HG02840 (cell line): ENCODE measurements around the gene TAB3.
"Not testable (repeated sequence)": the region's sequence is repeated elsewhere in the genome, so short reads cannot be mapped to it uniquely, and the experiment has no call there.

ENCODE experiments used
- ATAC-seq: cut with Tn5 transposase; IDR thresholded peaks from one replicate; pipeline ENCODE4 v1.9.1; 2021; ENCODE audit warnings: mild to moderate bottlenecking, moderate library complexity, moderate number of reproducible peaks; ENCODE audit not compliant: unreplicated experiment, low FRiP score

The TAB3 gene

DNA sequence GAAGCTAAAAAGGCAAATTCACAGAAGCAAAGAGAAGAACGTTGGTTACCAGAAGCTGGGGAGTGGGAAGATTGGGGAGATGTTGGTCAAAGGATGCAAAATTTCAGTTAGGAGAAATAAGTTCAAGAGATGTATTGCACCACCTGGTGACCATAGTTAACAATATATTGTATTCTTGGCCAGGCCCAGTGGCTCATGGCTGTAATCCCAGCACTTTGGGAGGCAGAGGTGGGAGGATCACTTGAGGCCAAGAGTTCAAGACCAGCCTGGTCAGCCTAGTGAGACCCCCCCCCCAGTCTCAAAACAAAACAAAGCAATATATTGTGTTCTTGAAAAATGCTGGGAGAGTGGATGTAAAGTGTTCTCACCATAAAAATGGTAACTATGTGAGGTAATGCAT is 67.9 kb downstream of the TAB3 start:
- no peak for ATAC-seq

DNA sequence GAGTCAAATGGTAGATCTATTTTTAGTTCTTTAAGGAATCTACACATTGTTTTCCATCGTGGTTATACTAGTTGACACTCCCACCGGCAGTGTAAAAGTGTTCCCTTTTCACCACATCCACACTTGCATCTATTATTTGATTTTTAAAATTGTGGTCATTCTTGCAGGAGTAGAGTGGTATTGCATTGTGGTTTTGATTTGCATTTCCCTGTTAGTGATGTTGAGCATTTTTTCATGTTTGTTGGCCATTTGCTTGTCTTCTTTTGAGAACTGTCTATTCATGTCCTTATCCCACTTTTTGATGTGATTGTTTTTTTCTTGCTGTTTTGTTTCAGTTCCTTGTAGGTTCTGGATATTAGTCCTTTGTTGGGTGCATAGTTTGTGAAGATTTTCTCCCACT is 70.0 kb downstream of the TAB3 start:
- no peak for ATAC-seq

DNA sequence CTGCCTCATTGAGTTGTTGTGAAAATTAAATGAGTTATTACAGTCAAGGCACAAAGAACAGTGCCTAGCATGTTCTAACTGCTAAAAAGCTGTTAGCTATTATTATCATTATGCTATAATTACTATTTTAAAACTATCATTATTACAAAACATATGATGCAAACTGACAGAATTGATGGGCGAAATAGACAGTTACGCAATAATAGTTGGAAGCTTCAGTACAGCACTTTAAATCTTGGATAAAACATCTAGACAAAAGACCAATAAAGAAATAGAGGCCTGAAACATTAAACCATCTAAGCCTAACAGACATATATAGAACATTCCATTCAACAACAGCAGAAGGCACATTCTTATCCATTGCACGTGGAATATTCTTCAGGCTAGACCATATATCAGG is 73.0 kb downstream of the TAB3 start:
- ATAC-seq, result no peak

DNA sequence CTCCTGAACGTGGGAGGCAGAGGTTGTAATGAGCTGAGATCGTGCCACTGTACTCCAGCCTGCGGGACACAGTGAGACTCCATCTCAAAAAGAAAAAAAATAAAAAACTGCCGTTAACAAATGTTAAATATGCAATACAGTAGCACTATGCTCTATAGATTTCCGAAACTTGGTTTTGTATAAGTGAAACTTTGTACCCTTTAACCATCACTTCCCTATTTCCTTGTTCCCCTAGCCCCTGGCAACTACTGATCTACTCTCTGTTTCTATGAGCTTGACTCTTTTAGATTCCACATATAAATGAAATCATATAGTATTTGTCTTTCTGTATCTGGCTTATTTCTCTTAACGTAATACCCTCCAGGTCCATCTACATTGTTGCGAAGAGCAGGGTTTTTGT is 74.1 kb downstream of the TAB3 start:
- no peak for ATAC-seq

DNA sequence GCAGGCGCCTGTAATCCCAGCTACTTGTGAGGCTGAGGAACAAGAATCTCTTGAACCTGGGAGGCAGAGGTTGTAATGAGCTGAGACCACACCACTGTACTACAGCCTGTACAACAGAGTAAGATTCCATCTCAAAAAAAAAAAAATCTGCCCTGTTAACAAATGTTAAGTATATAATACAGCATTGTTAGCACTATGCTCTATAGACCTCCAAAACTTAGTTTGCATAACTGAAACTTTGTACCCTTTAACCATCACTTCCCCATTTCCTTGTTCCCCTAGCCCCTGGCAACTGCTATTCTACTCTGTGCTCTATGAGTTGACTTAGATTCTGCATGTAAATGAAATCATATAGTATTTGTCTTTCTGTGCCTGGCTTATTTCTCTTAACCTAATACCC is 76.7 kb downstream of the TAB3 start:
- peak; percentile 92 for ATAC-seq

DNA sequence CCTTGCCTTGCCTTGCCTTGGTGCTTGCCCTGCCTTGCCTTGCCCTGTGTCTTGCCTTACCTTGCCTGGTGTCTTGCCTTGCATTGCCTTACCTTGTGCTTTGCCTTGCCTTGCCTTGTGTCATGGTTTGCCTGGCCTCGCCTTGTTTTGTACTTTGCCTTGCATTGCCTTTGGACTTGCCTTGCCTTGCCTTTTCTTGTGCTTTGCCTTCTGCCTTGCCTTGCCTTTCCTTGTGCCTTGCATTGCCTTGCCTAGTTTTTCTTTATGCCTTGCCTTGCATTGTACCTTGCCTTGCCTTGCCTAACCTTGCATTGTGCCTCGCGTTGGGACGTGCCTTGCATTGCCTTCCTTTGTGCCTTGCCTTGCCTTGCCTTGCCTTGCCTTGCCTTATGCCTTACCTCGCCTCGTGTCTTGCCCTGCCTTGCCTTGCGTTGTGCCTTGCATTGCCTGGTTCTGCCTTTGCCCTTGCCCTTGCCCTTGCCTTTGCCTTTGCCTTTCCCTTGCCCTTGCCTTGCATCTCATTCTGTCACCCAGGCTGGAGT is 82.8 kb downstream of the TAB3 start:
- no peak for ATAC-seq

DNA sequence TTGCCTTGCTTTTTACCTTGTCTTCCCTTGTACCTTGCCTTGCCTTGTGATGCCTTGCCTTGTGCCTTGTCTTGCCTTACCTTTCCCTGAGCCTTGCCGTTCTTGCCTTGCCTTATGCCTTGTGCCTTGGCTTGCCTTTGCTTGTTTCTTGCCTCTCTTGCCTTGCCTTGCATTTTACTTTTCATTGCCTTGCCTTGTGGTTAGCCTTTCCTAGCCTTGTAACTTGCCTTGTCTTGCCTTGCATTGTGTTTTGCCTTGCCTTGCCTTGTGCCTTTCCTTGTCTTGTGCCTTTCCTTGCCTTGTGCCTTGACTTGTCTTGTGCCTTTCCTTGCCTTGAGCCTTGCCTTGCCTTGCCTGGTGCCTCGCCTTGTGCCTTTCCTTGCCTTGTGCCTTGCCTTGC is 84.6 kb downstream of the TAB3 start:
- no peak for ATAC-seq

DNA sequence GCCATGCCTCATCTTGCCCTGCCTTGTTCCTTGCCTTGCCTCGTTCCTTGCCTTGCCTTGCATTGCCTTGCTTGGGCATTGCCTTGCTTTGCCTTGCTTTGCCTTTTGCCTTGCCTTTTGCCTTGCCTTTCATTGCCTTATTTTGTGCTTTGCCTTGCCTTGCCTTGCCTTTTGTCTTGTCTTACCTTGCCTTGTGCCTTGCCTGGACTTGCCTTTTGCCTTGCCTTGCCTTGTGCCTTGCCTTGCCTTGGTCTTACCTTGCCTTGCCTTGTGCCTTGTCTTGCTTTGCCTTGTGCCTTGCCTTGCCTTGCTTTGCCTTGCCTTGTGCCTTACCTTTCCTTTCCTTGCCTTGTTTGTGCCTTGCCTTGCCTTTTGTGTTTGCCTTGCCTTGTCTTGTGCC is 88.2 kb downstream of the TAB3 start:
- no peak for ATAC-seq

DNA sequence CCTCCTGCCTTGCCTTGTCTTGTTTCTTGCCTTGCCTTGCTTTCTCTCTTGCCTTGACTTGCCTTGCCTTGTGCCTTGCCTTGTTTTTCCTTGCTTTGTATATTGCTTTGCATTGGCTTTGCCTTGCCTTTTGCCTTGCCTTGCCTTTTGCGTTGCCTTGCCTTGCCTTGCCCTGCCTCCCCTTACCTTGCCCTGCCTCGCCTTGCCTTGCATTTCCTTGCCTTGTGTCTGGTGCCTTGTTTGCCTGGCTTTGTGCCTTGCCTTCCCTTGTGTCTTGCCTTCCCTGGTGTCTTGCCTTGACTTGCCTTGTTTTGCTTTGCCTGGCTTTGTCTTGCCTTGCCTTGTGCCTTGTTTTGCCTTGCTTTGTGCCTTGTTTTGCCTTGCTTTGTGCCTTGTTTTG is 89.7 kb downstream of the TAB3 start:
- no peak for ATAC-seq

DNA sequence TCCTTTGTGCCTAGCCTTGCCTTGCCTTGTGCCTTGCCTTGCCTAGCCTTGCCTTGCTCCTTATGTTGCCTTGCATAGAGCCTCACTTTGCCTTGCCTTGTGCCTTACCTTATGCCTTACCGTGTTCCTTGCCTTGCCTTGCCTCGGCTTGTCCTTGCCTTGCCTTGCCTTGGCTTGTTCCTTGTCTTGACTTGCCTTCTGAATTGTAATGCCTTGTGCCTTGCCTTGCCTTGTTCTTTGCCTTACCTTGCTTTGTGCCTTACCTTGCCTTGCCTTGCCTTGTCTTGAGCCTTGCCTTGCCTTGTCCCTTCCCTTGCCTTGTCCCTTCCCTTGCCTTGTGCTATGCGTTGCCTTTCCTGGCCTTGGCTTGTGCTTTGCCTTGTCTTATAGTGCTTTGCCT is 90.2 kb downstream of the TAB3 start:
- ATAC-seq, result no peak

DNA sequence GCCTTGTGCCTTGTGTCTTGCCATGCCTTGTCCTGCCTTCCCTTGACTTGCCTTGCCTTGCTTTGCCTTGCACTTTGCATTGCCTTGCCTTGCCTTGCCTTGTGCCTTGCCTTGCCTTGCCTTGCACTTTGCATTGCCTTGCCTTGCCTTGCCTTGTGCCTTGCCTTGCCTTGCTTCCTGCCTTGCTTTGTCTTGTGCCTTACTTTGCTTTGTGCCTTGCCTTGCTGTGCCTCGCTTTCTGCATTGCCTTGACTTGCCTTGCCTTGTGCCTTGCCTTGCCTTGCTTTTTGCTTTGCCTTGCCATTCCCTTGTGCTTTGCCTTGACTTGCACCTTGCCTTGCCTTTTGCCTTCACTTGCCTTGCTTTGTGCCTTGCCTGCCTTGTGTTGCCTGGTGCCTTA is 91.8 kb downstream of the TAB3 start:
- not testable (repeated sequence) for ATAC-seq

DNA sequence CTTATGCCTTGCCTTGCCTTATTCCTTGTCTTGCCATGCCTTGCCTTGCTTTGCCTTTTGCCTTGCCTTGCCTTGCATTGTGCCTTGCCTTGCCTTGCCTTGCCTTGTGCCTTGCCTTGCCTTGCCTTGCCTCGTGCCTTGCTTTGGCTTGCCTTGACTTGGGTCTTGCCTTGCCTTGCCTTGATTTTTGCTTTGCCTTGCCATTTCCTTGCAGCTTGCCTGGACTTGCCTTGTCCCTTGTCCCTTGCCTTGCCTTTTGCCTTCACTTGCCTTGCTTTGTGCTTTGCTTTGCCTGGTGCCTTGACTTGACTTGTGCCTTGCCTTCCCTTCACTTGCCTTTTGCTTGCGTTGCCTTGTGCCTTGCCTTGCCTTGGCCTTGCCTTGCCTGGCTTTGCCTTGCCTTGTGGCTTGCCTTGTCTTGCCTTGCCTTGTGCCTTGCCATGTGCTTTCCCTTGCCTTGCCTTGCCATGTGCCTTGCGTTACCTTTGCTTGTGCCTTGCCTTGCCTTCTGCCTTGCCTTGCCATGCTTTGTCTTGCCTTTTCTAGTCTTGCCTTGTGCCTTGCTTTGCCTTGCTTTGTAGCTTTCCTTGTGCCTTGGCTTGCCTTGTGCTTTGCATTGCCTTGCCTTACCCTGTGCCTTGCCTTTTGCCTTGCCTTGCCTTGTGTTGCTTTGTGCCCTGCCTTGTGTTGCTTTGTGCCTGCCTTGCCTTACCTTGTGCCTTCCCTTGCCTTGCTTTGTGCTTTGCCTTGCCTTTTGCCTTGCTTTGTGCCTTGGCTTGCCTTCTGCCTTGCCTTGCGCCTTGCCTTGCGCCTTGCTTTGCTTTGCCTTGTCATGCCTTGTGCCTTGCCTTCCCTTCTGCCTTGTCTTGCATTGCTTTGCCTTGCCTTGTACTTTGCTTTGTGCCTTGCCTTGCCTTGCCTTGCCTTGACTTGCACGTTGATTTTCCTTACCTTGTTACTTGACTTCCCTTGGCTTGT is 92.8 kb downstream of the TAB3 start:
- no peak for ATAC-seq

DNA sequence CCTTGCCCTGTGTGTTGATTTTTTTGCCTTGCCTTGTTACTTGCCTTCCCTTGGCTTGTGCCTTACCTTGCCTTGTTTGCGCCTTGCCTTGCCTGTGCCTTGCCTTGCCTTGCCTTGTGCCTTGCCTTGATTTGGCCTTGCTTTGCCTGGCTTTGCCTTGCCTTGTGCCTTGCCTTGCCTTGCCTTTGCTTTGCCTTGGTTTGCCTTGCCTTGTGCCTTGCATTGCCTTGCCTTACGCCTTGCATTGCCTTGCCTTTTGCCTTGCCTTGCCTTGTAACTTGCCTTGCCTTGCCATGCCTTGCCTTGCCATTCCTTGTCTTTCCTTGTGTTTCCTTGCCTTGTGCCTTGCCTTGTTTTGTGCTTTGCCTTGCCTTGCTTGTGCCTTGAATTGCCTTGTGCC is 94.6 kb downstream of the TAB3 start:
- ATAC-seq, result no peak

DNA sequence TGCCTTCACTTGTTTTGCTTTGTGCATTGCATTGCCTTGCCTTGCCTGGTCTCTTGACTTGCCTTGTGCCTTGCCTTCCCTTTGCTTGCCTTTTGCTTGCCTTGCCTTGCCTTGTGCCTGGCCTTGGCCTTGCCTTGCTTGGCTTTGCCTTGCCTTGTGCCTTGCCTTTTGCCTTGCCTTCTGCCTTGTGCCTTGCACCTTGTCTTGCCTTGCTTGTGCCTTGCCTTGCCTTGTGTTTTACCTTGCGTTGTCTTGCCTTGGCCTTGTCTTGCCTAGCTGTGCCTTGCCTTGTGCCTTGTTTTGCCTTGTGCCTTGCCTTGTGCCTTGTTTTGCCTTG is 95.3 kb downstream of the TAB3 start:
- no peak for ATAC-seq

DNA sequence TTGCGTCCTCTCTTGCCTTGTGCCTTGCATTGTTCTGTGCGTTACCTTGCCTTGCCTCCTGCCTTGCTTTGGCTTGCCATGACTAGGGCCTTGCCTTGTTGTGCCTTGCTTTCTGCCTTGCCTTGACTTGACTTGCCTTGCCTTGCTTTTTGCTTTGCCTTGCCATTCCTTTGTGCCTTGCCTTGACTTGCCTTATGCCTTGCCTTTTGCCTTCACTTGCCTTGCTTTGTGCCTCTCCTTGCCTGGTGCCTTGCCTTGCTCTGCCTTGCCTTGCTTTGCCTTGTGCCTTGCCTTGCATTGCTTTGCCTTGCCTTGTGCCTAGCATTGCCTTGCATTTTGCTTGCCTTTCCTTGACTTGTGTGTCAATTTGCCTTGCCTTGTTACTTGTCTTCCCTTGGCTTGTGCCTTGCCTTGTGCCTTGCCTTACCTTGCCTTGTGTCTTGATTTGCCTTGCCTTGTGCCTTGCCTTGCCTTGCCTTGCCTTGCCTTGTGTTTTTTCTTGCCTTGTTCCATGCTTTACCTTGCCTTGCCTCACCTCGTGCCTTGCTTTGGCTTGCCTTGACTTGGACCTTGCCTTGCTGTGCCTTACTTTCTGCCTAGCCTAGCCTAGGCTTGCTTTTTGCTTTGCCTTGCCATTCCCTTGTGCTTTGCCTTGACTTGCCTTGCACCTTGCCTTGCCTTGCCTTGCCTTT is 95.8 kb downstream of the TAB3 start:
- no peak for ATAC-seq

DNA sequence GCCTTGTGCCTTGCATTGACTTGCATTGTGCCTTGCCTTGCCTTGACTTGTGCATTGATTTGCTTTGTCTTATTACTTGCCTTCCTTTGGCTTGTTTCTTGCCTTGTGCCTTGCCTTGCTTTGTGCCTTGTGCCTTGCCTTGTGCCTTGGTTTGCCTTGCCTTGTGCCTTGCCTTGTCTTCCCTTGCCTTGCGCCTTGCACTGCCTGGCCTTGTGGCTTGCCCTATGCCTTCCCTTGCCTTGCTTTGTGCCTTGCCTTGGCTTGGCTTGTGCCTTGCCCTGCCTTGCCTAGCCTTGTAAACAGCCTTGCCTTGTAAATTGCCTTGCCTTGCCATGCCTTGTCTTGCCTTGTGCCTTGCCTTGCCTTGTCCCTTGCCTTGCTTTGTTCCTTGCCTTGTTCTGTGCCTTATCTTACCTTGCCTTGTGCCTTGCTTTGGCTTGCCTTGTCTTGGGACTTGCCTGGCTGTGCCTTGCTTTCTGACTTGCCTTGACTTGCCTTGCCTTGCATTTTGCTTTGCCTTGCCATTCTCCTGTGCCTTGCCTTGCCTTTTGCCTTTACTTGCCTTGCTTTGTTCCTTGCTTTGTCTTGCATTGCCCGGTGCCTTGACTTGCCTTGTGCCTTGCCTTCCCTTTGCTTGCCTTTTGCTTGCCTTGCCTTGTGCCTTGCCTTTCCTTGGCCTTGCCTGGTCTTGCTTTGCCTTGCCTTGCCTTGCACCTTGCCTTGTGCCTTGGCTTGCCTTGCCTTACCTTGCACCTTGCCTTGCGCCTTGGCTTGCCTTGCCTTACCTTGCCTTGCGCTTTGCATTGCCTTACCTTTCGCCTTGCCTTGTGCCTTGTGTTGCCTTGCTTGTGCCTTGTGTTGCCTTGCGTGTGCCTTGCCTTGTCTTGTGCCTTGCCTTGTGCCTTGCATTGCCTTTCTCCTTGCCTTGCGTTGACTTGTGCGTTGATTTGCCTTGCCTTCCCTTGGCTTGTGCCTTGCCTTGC is 97.5 kb downstream of the TAB3 start:
- no peak for ATAC-seq

DNA sequence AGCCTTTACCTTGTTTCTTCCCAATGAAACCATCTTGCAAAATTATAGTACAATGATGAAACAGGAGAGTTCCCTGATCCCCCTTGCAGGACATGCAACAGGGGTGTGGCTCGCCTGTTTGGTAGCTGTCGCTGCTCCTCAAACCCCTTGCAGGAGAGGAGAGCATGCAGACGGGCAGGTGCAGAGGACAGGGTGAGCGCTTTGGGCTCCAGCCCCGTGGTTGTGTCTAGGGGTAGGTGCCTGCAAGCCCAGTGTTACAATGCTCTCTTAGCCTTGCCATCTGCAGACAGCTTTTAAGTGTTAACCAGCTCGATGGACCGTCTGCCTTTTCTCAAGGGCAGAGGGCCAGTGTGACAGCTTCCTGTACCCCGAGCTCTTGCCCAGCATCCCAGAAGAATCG is 102.0 kb downstream of the TAB3 start:
- ATAC-seq, result no peak

DNA sequence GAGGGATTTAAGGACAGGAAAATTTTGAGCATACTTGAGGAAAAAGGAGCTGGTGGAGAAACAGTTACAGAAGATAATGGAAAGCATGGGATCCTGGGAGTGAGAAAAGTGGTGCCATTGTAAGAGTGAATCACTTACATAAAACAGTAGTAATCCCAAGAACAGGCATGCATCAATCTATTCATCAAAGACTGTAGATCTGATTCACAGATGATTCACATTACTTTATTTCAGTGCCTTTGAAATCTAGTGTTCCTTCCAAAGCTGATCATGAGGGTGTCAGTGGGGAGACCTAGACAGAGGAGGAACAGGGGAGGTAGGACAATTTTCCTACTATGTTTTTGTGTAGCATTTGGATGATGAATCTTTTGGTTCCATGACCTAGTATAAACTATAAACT is 102.7 kb downstream of the TAB3 start:
- no peak for ATAC-seq

DNA sequence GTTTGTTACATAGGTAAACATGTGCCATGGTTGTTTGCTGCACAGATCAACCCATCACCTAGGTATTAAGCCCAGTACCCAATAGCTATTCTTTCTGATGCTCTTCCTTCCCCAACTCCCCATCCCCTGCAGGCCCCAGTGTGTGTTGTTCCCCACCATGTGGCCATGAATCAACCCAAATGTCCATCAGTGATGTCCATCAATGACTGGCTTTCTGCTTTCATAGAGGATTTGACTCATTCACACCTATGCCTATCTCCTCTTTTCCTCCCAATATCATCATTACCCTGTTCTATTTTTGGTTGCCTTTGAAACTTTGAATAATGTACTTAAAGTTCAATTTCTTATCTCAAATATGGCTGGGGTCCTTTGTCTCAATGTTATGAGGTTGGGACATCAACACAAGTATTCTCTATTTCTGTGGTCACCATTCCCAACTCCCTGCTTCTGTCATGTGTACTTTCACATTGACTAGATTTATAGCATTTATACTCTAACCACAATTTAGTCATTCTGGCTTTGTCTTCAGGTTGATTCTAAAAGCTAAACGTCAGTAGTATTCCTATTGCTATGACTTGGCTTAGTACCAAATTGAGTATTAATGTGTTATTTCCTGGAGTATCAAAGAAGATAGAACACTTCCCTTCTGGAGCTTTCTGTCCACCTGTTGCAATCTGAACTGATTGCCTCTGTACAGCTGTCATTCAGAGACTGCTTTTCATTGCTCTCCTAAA is 107.2 kb downstream of the TAB3 start:
- ATAC-seq, result no peak

DNA sequence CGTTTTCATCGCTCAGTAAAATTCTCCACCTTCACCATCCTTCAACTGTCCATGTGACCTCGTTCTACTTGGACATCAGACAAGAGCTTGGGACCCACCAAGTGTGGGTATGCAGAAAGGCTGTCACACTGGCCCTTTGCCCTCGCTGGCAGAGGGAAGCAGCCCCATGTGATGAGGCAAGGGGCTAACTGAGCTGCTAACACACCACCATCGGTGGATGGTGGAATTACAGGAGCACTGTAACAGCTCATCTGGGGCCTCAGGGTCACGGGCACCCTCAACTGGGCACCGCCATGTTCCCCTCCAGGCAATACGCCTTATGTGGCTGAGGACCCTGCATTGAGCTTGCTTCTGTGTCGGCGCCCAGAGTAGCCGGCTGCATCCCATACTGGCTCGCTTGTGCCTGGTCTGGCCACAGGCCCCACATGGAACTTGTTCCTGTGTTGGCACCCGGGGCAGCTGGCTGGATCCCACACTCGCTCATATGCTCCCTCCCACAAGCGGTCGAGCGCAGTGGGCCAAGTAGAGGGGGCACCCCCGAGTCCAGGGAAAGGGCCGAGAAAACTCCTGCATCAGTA is 109.5 kb downstream of the TAB3 start:
- no peak for ATAC-seq
